SK-N-SH (cell line): ENCODE measurements around the gene GMPR2. TPM values are rescaled to one million over a fixed set of nuclear protein-coding genes. Genes with fewer than 3 reads are reported as not detected.

Experiments
- CTCF ChIA-PET: fragments of 300-600, 350-600 bp; formaldehyde crosslinking; extraction: SDS; loops from one replicate; lab custom pipeline; 2021; lab: Yijun Ruan, JAX
- POLR2A ChIA-PET: fragments of 350-600 bp; sonication (Branson Sonifier 250); formaldehyde crosslinking; extraction: SDS; loops from one replicate; lab custom pipeline; 2020; ENCODE audit warnings: antibody characterized with exemption, inconsistent platforms; lab: Yijun Ruan, JAX
- DNase-seq: peaks from one replicate; pipeline ENCODE4 v3.0.0; 2012
- H2AFZ ChIP-seq: fragments of 200-600 bp; sonication (generic); 2 replicates; pipeline ENCODE4 v1.8.1; 2016; ENCODE audit warnings: antibody characterized with exemption, mild to moderate bottlenecking, low read depth
- H3F3A ChIP-seq: fragments of 200-600 bp; sonication (generic); replicated peaks from 2 replicates; pipeline ENCODE3; 2016; ENCODE audit warnings: antibody characterized with exemption, mild to moderate bottlenecking; ENCODE audit not compliant: insufficient read depth
- H3K27ac ChIP-seq, 2 experiments: fragments of 200-500 bp in 1 of 2; fragments of 200-600 bp in 1 of 2; sonication (Bioruptor generic) in 1 of 2; sonication (generic), shearing (Covaris generic) in 1 of 2; 2 replicates each; pipeline versions ENCODE4 v1.5.1 to v1.6.1; 2014 to 2016; ENCODE audit warnings: low read depth in 2 of 2, inconsistent platforms in 1 of 2, low read length in 1 of 2, mild to moderate bottlenecking in 1 of 2, mixed read lengths in 1 of 2
- H3K27me3 ChIP-seq: fragments of 200-600 bp; sonication (generic), shearing (Covaris generic); 2 replicates; pipeline ENCODE4 v1.6.1; 2016; ENCODE audit warnings: mixed run types; ENCODE audit not compliant: insufficient read depth
- H3K36me3 ChIP-seq, 2 experiments: fragments of 200-500 bp in 1 of 2; fragments of 200-600 bp in 1 of 2; sonication (Bioruptor generic) in 1 of 2; sonication (generic) in 1 of 2; replicated peaks in 1 of 2; 2 replicates each; pipeline versions ENCODE3 to v1.5.1; 2014 to 2016; ENCODE audit warnings: low read length in 1 of 2, mild to moderate bottlenecking in 1 of 2; ENCODE audit not compliant: insufficient read depth in 2 of 2, control insufficient read depth in 1 of 2
- H3K4me1 ChIP-seq, 2 experiments: fragments of 200-500 bp in 1 of 2; fragments of 200-600 bp in 1 of 2; sonication (Bioruptor generic) in 1 of 2; sonication (generic), shearing (Covaris generic) in 1 of 2; 2 replicates each; pipeline versions ENCODE4 v1.5.1 to v1.6.1; 2014 to 2016; ENCODE audit warnings: low read depth in 1 of 2, low read length in 1 of 2, mixed run types in 1 of 2; ENCODE audit not compliant: insufficient read depth in 2 of 2, control insufficient read depth in 1 of 2
- H3K4me2 ChIP-seq: fragments of 200-600 bp; sonication (generic), shearing (Covaris generic); 2 replicates; pipeline ENCODE4 v1.6.1; 2017; ENCODE audit warnings: mixed run types
- H3K4me3 ChIP-seq, 2 experiments: fragments of 200-500 bp in 1 of 2; fragments of 200-600 bp in 1 of 2; sonication (Bioruptor generic) in 1 of 2; sonication (generic), shearing (Covaris generic) in 1 of 2; 2 replicates each; pipeline versions ENCODE4 v1.5.1 to v1.8.1; 2014 to 2016; ENCODE audit warnings: low read depth in 2 of 2, inconsistent platforms in 1 of 2, low read length in 1 of 2, mild to moderate bottlenecking in 1 of 2, mixed read lengths in 1 of 2, moderate library complexity in 1 of 2
- H3K79me2 ChIP-seq: fragments of 200-600 bp; sonication (generic); 2 replicates; pipeline ENCODE4 v1.8.1; 2017; ENCODE audit warnings: mild to moderate bottlenecking; ENCODE audit not compliant: insufficient read depth
- H3K9ac ChIP-seq: fragments of 200-600 bp; sonication (generic); 2 replicates; pipeline ENCODE4 v1.6.1; 2017; ENCODE audit warnings: mixed run types
- H3K9me2 ChIP-seq: fragments of 200-600 bp; sonication (generic); 2 replicates; pipeline ENCODE4 v1.6.1; 2017; ENCODE audit warnings: mixed run types
- H3K9me3 ChIP-seq: fragments of 200-600 bp; sonication (generic); 2 replicates; pipeline ENCODE4 v1.6.1; 2017; ENCODE audit warnings: mixed run types, mild to moderate bottlenecking, moderate library complexity
- H4K20me1 ChIP-seq: fragments of 200-600 bp; sonication (generic); 2 replicates; pipeline ENCODE4 v1.6.1; 2017; ENCODE audit warnings: mild to moderate bottlenecking, mixed run types; ENCODE audit not compliant: insufficient read depth
- CHD2 ChIP-seq: fragments of 150-350 bp; IDR thresholded peaks from 2 replicates; pipeline ENCODE4 v1.6.1; 2018; ENCODE audit warnings: low read length; ENCODE audit not compliant: partially characterized antibody
- ELF1 ChIP-seq: IDR thresholded peaks from 2 replicates; pipeline ENCODE4 v1.4.0; 2012
- FOSL2 ChIP-seq: IDR thresholded peaks from 2 replicates; pipeline ENCODE4 v1.4.0; 2012; ENCODE audit warnings: low read depth, mild to moderate bottlenecking, moderate library complexity, borderline replicate concordance
- GABPA ChIP-seq: IDR thresholded peaks from 2 replicates; pipeline ENCODE4 v1.4.0; 2012; ENCODE audit warnings: low read depth, mild to moderate bottlenecking
- MXI1 ChIP-seq: IDR thresholded peaks from 2 replicates; pipeline ENCODE4 v1.6.1; 2012; ENCODE audit warnings: mild to moderate bottlenecking, low read depth, low read length, improper control_type of control experiment
- POLR2AphosphoS5 ChIP-seq: IDR thresholded peaks from 2 replicates; pipeline ENCODE4 v1.6.1; 2012; ENCODE audit warnings: low read depth, low read length
- RFX5 ChIP-seq: IDR thresholded peaks from 2 replicates; pipeline ENCODE4 v1.6.1; 2012; ENCODE audit warnings: mild to moderate bottlenecking, improper control_type of control experiment, low read length
- SIN3A ChIP-seq: IDR thresholded peaks from 2 replicates; pipeline ENCODE4 v1.6.1; 2012; ENCODE audit warnings: low read depth, mild to moderate bottlenecking, low read length, moderate library complexity, borderline replicate concordance
- TAF1 ChIP-seq: IDR thresholded peaks from 2 replicates; pipeline ENCODE4 v1.6.1; 2012; ENCODE audit warnings: low read depth, mild to moderate bottlenecking, low read length, moderate library complexity, borderline replicate concordance
- WGBS: methylation state at CpG from one replicate; pipeline ENCODE4 v1.1.6; 2017; ENCODE audit warnings: low lambda C conversion rate; 5-methylcytosine and 5-hydroxymethylcytosine counted together
- polyA plus RNA-seq, 3 experiments: library from polyadenylated mRNA; depleted of rRNA; stranded (reverse); fragments of >200 nt; gene quantifications; 2 replicates each; pipeline ENCODE4 v1.2.3, GENCODE V29; 2012
- TF ChIP-seq, protein P1 (sequence below): IDR thresholded peaks from 2 replicates; pipeline ENCODE4; 2012
- TF ChIP-seq, protein P2 (sequence below): fragments of 200-600 bp; sonication (generic); IDR thresholded peaks from 2 replicates; pipeline ENCODE4 v1.6.1; 2017; ENCODE audit warnings: antibody characterized with exemption, mild to moderate bottlenecking, moderate library complexity
- TF ChIP-seq, protein P3 (sequence below): IDR thresholded peaks from 2 replicates; pipeline ENCODE4 v1.4.0; 2012; ENCODE audit warnings: low read depth

Gene GMPR2
- polyA plus RNA-seq (2012; rRNA removed) = 97.0 and 149 TPM in 2 replicates
- polyA plus RNA-seq (2012; cell fraction: cytosol; rRNA removed) = 113 and 123 TPM in 2 replicates
- polyA plus RNA-seq (2012; cell fraction: nucleus; rRNA removed) = 95.3 and 158 TPM in 2 replicates

DNA sequence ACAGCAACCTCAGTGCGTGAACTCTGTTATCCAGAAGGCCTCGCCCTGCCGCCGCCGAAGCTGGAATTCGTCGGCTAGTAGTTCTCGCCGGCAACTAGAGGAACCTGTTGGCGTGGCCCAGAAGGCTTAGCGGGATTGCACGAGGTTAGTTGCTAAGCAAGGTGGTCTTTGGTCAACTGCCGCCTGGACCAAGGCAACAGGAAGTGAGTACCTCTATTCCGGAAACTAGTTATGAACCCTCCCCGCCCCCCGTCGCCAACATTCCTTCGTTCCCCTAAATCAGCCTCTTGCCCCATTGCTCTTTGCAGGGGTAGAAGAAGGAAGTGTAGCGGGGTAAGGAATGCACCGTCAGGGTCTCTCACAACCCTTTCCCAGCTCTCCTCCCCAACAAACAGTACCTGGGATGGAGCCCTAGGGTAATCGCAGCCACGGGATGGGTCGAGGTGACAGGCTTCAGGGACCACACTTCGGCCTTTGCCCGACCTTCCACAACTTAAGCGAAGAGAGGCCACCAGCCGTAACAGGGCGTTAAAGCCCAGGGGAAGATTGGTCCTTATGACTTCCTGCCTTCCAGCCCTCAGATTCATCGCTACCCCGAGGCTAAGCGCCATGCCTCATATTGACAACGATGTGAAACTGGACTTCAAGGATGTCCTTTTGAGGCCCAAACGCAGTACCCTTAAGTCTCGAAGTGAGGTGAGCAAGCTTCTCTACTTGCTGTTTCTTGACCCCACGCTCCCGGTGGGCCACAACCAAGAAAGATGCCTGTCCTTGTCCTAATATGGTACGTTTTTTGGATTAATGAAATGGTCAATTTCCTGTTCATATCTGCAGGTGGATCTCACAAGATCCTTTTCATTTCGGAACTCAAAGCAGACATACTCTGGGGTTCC is at the start of gene GMPR2:
Gene GMPR2, plus strand, starts transcription at position 285 of the 893 bp plus-strand sequence. Its CDS starts 325 bp downstream, at position 610.
- Histone ChIP-seq H3K27ac (peak within 1 kb of the TSS; percentile 89 to 99), H3K4me3 (peak within 1 kb of the TSS; percentile 82 to 93), H3K4me1 (peaks cover 19 to 24% of the 10 kb centered on the region in 2 experiments; a peak in 3 of 4 replicates), H2AFZ (peak within 1 kb of the TSS; percentile 80), H4K20me1 (peaks cover 2% of the 10 kb centered on the region; the same call in 1 of the 2 replicates), H3K4me2 (peak within 1 kb of the TSS; percentile 91), H3K79me2 (peaks cover 78% of the 10 kb centered on the region), H3K9me3 (no peaks in the 10 kb centered on the region), H3K9me2 (no peaks in the 10 kb centered on the region), H3K27me3 (no peaks in the 10 kb centered on the region), H3K36me3 (peaks cover 27 to 42% of the 10 kb centered on the region in 2 experiments), H3K9ac (peak within 1 kb of the TSS; percentile 82), H3F3A (peaks cover 7% of the 10 kb centered on the region)
- ChIA-PET POLR2A (interaction anchor here (1.2 to 1.7 kb wide), 3 partner anchors 10 to 134 kb away, joined by 3 to 8 read pairs (median 3); partner anchors contain the start of genes TINF2 and TM9SF1), CTCF (interaction anchor here (1.2 to 2.2 kb wide), 3 partner anchors 10 to 75 kb away, joined by 4 to 12 read pairs (median 5); partner anchors contain the start of genes CIDEB and TINF2)
- peak; percentile 67 for DNase-seq
- TF ChIP-seq, protein P1, sequence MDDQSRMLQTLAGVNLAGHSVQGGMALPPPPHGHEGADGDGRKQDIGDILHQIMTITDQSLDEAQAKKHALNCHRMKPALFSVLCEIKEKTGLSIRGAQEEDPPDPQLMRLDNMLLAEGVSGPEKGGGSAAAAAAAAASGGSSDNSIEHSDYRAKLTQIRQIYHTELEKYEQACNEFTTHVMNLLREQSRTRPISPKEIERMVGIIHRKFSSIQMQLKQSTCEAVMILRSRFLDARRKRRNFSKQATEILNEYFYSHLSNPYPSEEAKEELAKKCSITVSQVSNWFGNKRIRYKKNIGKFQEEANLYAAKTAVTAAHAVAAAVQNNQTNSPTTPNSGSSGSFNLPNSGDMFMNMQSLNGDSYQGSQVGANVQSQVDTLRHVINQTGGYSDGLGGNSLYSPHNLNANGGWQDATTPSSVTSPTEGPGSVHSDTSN = no peak
- TF ChIP-seq, protein P2, sequence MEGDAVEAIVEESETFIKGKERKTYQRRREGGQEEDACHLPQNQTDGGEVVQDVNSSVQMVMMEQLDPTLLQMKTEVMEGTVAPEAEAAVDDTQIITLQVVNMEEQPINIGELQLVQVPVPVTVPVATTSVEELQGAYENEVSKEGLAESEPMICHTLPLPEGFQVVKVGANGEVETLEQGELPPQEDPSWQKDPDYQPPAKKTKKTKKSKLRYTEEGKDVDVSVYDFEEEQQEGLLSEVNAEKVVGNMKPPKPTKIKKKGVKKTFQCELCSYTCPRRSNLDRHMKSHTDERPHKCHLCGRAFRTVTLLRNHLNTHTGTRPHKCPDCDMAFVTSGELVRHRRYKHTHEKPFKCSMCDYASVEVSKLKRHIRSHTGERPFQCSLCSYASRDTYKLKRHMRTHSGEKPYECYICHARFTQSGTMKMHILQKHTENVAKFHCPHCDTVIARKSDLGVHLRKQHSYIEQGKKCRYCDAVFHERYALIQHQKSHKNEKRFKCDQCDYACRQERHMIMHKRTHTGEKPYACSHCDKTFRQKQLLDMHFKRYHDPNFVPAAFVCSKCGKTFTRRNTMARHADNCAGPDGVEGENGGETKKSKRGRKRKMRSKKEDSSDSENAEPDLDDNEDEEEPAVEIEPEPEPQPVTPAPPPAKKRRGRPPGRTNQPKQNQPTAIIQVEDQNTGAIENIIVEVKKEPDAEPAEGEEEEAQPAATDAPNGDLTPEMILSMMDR = no peak
- TF ChIP-seq ELF1 (peak; percentile 32; the same call in 1 of the 2 replicates), CHD2 (no peak), RFX5 (peak; percentile 53; the same call in 1 of the 2 replicates), GABPA (peak; percentile 79), SIN3A (no peak), TAF1 (peak; percentile 28; the same call in 1 of the 2 replicates), MXI1 (peak; percentile 70; the same call in 1 of the 2 replicates), FOSL2 (no peak), POLR2AphosphoS5 (peak; percentile 89)
- TF ChIP-seq, protein P3, sequence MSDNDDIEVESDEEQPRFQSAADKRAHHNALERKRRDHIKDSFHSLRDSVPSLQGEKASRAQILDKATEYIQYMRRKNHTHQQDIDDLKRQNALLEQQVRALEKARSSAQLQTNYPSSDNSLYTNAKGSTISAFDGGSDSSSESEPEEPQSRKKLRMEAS = peak; percentile 69
- 2% methylated on average over 18 of the region's 38 CpGs for WGBS
